RCC 7860 (cell line): ENCODE measurements around the gene ELFN2.

Experiments used
- DNase-seq: peaks from one replicate; pipeline ENCODE4 v3.0.0-alpha.2; 2015; ENCODE audit warnings: low spot score
- FAIRE-seq: peaks from 2 replicates; lab custom pipeline; 2012; peaks lifted over from hg19 to GRCh38; lab: Jason Lieb, UNC

Gene ELFN2

GRCh38 chr22:37390075-37390474, 37.2 kb downstream of the ELFN2 start:
- no peak for DNase-seq
- no peak for FAIRE-seq

- DNase-seq (no peak), FAIRE-seq (no peak)
Observed at GRCh38 chr22:37388538-37388937, 38.7 kb downstream of the ELFN2 start.

GRCh38 chr22:37387793-37388192, 39.5 kb downstream of the ELFN2 start:
- no peak for FAIRE-seq
- DNase-seq, result no peak

- DNase-seq (no peak), FAIRE-seq (no peak)
Observed at GRCh38 chr22:37386441-37386840, 40.8 kb downstream of the ELFN2 start.

GRCh38 chr22:37384691-37385090, 42.6 kb downstream of the ELFN2 start:
- no peak for FAIRE-seq

GRCh38 chr22:37383341-37383740, 43.9 kb downstream of the ELFN2 start:
- DNase-seq, result no peak
- FAIRE-seq, result no peak

More at GRCh38 chr22:37384691-37385090, 42.6 kb downstream of the ELFN2 start:
- DNase-seq, result no peak

GRCh38 chr22:37381489-37381888, 45.8 kb downstream of the ELFN2 start:
- DNase-seq (no peak), FAIRE-seq (no peak)

GRCh38 chr22:37379722-37380121, 47.6 kb downstream of the ELFN2 start:
- peak; percentile 8 for DNase-seq
- FAIRE-seq, result no peak

- no peak for DNase-seq
- FAIRE-seq, result no peak
Observed at GRCh38 chr22:37379085-37379484, 48.2 kb downstream of the ELFN2 start.

- FAIRE-seq (peak; percentile 72), DNase-seq (peak; percentile 62)
Observed at GRCh38 chr22:37378642-37379058, 48.6 kb downstream of the ELFN2 start.

GRCh38 chr22:37377927-37378326, 49.4 kb downstream of the ELFN2 start:
- DNase-seq (no peak), FAIRE-seq (no peak)

GRCh38 chr22:37377138-37377537, 50.1 kb downstream of the ELFN2 start:
- FAIRE-seq (no peak), DNase-seq (no peak)

GRCh38 chr22:37376643-37377042, 50.6 kb downstream of the ELFN2 start:
- no peak for FAIRE-seq
- no peak for DNase-seq

- DNase-seq (no peak), FAIRE-seq (no peak)
Observed at GRCh38 chr22:37375801-37376200, 51.5 kb downstream of the ELFN2 start.

GRCh38 chr22:37374571-37374970, 52.7 kb downstream of the ELFN2 start:
- FAIRE-seq (no peak), DNase-seq (no peak)

- DNase-seq, result no peak
- FAIRE-seq, result no peak
Observed at GRCh38 chr22:37373451-37373850, 53.8 kb downstream of the ELFN2 start.

GRCh38 chr22:37371911-37372310, 55.4 kb downstream of the ELFN2 start:
- no peak for FAIRE-seq
- DNase-seq, result no peak

GRCh38 chr22:37371491-37371890, 55.8 kb downstream of the ELFN2 start:
- no peak for FAIRE-seq
- no peak for DNase-seq

GRCh38 chr22:37370306-37370979, 56.8 kb downstream of the ELFN2 start:
- DNase-seq (no peak), FAIRE-seq (no peak)

- no peak for FAIRE-seq
Observed at GRCh38 chr22:37369483-37369882, 57.8 kb downstream of the ELFN2 start.

GRCh38 chr22:37368058-37368457, 59.2 kb downstream of the ELFN2 start:
- DNase-seq (no peak), FAIRE-seq (no peak)

More at GRCh38 chr22:37369483-37369882, 57.8 kb downstream of the ELFN2 start:
- no peak for DNase-seq

GRCh38 chr22:37366601-37367000, 60.7 kb downstream of the ELFN2 start:
- no peak for DNase-seq
- no peak for FAIRE-seq

GRCh38 chr22:37365950-37366349, 61.3 kb downstream of the ELFN2 start:
- FAIRE-seq, result no peak
- DNase-seq, result no peak
